Measurements from ENCODE around the gene ABHD14A. TPM values are rescaled to one million over a fixed set of nuclear protein-coding genes. Genes with fewer than 3 reads are reported as not detected.

The ABHD14A gene
- total RNA-seq, 1 donor from 2014 or later, result 17.8 TPM

DNA sequence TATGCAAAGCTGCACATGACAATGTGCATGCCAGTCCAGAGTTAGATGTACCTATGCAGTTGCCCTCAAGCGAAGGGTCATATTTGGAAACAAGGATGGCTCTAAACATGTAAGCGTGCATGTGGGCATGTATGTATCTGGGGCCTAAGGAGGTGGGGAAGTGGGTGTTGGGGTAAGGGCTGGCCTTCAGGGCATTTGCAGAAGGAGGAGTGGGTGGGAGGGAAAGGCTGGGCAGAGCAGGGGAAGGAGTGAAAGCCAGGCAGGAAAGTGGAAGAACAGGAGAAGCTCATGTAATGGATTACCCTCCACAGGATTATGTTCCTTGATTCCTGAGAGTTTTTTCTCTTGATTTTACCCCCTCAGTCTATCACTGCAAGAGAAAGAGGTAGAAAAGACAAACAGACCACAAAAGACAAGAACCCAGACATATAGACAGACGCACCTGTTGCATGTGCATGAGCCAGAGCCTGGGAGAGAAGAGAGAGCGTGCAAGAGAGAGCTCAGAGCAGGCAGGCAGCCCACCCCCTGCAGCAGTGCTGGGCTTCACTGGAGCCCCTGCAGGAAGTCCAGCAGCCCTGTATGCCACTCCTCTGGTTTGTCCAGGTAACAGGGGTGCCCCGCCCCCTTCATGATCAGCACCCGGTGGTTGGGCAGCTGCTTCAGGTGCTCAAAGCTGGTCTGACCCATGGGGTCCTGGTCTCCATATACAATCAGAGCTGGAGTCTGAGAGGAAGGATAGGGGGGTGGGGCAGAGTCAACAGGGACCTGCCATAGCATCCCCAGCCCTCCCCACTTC is 5.8 kb upstream of the ABHD14A start:
- Histone ChIP-seq H3K9me3 (no peaks in the 10 kb centered on the region), H3K27me3 (ENCODE audit: low read depth) (no peaks in the 10 kb centered on the region), H3K36me3 (no peaks in the 10 kb centered on the region), H3K27ac (no peak overlapping the region), H3K4me1 (peaks cover 40% of the 10 kb centered on the region), H3K4me3 (no peak overlapping the region)
- ATAC-seq (no peak), DNase-seq (no peak)
- intact Hi-C loops (cut with DNase I), result no loop called here
- TF ChIP-seq, protein P1, sequence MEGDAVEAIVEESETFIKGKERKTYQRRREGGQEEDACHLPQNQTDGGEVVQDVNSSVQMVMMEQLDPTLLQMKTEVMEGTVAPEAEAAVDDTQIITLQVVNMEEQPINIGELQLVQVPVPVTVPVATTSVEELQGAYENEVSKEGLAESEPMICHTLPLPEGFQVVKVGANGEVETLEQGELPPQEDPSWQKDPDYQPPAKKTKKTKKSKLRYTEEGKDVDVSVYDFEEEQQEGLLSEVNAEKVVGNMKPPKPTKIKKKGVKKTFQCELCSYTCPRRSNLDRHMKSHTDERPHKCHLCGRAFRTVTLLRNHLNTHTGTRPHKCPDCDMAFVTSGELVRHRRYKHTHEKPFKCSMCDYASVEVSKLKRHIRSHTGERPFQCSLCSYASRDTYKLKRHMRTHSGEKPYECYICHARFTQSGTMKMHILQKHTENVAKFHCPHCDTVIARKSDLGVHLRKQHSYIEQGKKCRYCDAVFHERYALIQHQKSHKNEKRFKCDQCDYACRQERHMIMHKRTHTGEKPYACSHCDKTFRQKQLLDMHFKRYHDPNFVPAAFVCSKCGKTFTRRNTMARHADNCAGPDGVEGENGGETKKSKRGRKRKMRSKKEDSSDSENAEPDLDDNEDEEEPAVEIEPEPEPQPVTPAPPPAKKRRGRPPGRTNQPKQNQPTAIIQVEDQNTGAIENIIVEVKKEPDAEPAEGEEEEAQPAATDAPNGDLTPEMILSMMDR (IDR thresholded peaks at IDR 0.05), result no peak

DNA sequence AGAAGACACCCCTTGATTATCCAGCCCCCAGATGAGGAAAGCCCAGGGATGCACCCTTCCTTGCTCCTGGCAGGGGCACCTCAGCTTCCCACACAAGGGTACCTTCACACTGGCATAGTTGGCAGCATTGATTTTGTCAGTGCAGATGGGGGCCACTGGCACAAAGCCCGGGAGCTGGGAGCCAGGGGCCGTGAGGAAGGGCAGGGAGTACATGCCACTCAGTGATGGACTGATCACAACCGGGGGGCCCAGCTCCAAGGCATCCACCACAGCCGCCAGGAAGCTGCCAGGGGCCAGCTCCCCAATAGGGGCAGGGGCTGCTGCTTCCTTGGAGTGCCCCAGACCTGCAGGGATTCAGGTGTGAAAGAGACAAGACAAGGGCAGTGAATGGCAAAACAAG is 5.0 kb upstream of the ABHD14A start:
- Histone ChIP-seq H3K4me1 (peaks cover 47% of the 10 kb centered on the region), H3K4me3 (no peak overlapping the region), H3K9me3 (no peaks in the 10 kb centered on the region), H3K27me3 (ENCODE audit: low read depth) (no peaks in the 10 kb centered on the region), H3K27ac (no peak overlapping the region), H3K36me3 (no peaks in the 10 kb centered on the region)
- no peak for DNase-seq
- intact Hi-C loops (cut with DNase I), result no loop called here
- no peak for ATAC-seq
- TF ChIP-seq, protein P1 (IDR thresholded peaks at IDR 0.05), result no peak

DNA sequence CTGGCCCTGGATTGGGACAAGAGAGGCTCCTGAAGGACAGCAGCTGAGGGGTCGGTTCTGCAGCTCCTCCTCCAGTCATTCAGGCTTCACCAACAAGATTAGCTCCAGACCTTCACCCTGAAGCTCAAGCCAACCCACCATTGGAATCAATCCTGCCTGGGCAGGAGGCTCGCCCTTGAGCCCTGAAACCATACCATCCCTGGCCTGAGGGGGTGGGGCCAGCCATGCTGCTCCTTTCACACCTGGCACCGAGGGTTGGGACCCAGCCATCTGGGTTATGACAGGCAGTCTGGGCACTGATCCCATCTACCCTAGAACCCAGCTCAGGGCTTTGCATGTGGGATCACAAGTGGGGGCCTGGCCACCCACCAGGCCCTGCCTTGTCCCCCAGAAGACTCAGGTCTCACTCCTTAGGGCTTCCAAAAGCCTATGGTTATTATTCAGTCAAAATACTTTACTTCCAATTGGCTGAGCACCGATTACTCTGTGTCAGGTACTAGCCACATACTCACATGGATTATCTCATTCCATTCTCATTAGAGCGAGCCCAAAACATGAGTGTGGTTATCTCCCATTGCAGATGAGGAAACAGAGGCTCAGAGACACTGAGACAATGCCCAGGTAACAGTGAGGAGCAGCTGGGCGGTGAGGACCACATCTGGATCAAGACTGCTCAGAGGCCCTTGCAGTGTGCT is 4.1 kb upstream of the ABHD14A start:
- H3K4me1 ChIP-seq, result peaks cover 50% of the 10 kb centered on the region
- DNase-seq, result no peak
- H3K27ac ChIP-seq, result no peak overlapping the region

DNA sequence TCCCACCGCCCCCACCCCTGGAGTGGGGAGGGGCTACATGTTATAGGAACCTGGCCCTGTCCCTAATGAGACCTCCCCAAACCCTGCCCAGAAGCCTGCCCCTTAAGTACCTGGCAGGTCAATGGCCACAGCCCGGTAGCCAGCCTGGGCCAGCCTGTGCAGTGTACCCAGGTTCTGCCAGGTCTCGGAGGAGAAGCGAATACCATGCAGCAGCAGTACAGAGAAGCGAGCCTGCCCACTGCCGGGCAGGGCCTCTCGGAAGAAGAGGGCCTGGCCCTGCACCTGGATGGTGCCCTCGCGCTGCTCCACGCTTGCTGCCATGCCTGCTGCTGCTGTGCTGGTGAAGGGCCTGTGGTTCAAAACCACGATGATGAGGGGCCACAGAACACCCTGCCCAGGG is 3.5 kb upstream of the ABHD14A start:
- no peak for ATAC-seq
- H3K4me1 ChIP-seq, result peaks cover 50% of the 10 kb centered on the region
- TF ChIP-seq, protein P1 (IDR thresholded peaks at IDR 0.05), result no peak
- H3K27me3 ChIP-seq (ENCODE audit: low read depth), result no peaks in the 10 kb centered on the region
- no peak overlapping the region for H3K4me3 ChIP-seq
- no peak for DNase-seq
- intact Hi-C loops (cut with DNase I), result no loop called here
- no peak overlapping the region for H3K27ac ChIP-seq
- H3K9me3 ChIP-seq, result no peaks in the 10 kb centered on the region
- H3K36me3 ChIP-seq, result no peaks in the 10 kb centered on the region

More for the DNA sequence above, 4.1 kb upstream of the ABHD14A start:
- Histone ChIP-seq H3K36me3 (no peaks in the 10 kb centered on the region), H3K9me3 (no peaks in the 10 kb centered on the region), H3K27me3 (ENCODE audit: low read depth) (no peaks in the 10 kb centered on the region), H3K4me3 (no peak overlapping the region)
- ATAC-seq, result no peak
- TF ChIP-seq, protein P1 (IDR thresholded peaks at IDR 0.05), result no peak
- intact Hi-C loops (cut with DNase I), result no loop called here

DNA sequence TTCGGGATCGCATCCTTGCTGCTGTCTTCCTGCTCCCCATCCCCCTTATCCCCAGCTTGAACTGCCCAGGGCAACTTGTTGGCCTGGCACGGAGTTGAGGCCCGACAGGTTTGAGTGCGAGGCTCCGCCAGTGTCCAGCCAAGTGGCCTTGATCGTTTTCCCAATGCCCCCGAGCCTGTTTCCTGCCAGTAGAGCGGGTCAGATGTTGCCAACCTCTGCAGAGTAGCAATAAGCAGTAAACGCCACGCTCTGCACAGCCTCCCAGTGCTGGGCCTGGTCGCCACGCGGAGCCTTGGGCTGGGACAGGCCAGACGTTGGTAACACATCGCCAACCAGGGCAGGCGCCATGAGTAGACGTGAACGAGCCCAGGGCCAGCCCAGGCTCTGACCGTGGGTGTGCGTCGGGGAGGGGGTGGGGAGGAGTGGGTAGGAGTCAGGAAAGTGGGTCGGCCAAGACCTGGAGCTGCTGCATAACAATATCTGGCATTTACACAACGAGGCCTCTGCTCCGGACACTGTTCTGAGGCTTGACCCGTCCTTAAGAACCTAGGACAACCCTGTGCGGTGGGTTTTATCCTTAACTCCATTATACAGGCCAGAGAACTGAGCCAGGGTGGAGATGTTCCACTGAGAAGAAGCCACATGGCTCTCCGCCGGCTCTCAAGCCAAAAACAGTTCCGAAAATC is 444 bp upstream of the ABHD14A start:
- no peaks in the 10 kb centered on the region for H3K27me3 ChIP-seq (ENCODE audit: low read depth)
- no peaks in the 10 kb centered on the region for H3K9me3 ChIP-seq
- H3K36me3 ChIP-seq, result no peaks in the 10 kb centered on the region
- intact Hi-C loops (cut with DNase I), result no loop called here
- ATAC-seq, result peak; percentile 20 to 36
- peaks cover 39% of the 10 kb centered on the region for H3K4me1 ChIP-seq
- H3K4me3 ChIP-seq, result peak overlapping the region; percentile 88
- TF ChIP-seq, protein P1 (IDR thresholded peaks at IDR 0.05), result peak; percentile 6
- peak; percentile 69 for DNase-seq
- H3K27ac ChIP-seq, result peak overlapping the region; percentile 97

Measured in lower lobe of right lung (tissue), 2 donors.